Measurements from ENCODE around the gene SRSF2.
"Not testable (repeated sequence)": the region's sequence is repeated elsewhere in the genome, so short reads cannot be mapped to it uniquely, and the experiment has no call there.

SRSF2 gene

GRCh38 chr17:76700270-76700616, 36.9 kb downstream of the SRSF2 start:
- no peak for DNase-seq

DNA sequence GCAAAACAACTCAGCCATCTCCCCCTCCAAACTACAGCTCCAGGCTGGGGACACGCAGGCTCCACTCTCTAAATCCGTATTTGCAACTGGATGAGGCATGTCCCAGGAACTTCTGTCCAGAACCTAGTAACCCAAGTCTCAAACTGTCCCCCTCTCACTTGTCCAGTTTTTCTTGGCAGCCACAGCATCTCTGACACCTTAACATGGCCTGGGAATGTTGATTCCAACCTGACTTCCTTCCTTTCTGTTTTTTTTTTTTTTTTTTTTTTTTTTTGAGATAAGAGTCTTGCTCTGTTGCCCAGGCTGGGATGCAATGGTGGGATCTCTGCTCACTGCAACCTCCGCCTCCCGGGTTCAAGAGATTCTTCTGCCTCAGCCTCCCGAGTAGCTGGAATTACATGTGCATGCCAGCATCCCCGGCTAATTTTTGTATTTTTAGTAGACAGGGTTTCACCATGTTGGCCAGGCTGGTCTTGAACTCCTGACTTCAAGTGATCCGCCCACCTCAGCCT, 38.6 kb downstream of the SRSF2 start:
- DNase-seq = not testable (repeated sequence)

DNA sequence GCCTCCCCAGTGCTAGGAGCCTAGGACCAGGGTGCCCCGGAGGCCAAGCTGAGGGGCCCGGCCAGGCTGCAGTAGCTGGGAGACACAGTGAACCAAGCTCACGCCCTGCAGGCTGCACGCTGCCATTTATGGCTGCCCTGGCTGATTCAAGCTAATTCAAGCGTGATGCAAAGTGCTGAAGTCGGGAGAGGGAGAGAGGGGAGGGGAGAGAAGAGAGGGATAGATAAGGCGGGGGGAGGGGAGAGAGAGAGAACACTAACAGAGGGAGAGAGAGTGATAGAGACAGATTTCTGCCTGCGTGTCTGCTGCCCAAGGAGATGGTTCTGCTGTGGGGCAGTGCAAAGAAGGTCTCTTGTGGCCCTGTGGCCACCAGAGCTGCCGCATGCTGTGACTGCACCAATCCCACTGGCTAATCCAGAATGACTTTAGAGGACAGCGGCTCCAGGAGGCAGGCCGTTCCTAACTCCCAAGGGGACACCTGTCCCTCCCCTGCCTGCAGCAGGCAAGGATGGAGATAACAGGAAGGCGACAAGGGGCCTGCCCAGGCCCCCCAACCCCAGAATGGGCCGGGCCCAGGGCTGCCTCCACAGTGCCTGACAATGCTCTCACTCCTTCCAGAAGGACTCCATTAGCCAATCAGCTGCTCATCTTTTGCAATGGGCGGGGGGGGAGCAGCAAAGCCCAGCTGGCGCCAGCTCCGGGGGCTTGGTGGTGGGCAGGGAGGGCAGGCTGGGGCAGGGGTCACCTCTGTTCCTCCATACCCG, 39.2 kb downstream of the SRSF2 start:
- no peak for DNase-seq

DNA sequence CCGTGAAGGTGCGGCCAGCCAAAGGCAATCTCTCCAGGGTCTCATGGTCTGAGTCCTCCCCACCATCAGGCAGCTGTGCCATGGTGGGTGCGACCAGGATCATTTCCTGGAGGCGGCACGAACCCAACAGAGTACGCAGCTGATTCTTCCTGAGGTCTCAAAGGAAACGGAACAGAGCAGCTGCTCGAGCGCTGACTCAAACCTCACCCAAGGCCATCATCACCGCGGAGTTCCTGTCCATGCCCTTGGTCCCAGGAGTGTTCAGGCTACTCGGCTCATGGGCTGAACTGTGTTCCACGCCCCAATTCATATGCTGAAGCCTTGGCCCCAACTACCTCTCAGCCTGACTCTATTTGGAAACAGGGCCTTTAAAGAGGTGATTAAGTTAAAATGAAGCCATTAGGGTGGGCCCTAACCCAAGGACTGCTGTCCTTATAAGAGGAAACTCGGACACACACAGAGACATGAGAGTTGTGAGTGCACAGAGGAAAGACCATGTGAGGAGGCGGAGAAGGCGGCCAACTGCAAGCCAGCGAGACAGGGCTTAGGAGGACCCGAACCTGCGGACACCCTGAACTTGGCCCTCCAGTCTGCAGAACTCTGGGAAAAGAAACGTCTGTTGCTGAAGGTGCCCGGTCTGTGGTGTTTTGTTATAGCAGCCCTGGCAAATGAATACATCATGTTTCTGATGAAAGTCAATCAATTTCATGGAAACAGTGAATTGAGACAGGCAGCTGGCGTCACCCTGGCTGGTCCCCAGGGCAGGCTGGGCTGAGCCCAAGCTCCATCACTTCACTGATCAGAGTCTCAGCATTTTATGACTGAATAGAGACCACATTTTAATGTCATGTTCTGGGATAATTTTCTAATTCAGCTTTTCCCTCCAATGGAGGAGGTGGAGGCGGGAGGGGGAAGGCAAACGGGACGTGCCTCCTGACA, 40.1 kb downstream of the SRSF2 start:
- no peak for DNase-seq

GRCh38 chr17:76695059-76695831, 41.9 kb downstream of the SRSF2 start:
- DNase-seq = no peak

DNA sequence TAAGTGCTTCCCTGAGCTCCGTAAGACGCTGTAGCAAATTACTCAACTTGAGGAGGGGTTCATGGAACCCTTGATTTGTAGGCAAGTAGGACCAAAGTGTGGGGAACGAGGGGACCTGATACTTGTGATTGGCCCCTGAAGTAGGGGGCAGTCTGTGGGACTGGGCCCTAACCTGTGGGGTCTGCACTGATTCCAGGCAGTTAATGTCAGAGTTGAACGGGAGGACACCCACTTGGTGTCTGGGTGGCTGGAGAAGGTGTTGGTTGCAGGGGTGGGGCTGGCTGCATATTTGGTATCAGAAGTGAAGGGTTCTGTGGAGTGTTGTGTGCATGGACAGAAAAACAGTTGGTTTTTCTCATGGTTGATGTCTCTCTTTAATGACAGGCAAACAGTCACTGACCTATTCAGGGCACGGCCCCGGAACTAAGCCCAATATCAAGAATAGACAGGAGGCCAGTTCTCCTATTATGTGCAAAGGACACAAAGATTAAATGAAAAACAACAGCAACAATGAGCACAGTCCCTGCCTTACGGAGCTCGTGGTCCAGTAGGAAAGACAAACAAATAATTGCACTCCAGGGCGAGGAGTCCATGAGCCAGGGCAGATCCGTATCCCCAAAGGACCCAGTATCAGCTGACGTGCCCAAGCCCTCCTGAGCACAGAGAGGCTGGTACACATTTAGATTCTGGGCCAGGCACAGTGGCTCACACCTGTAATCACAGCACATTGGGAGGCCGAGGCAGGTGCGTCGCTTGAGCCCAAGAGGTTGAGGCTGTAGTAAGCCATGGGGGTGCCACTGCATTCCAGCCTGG, 45.5 kb downstream of the SRSF2 start:
- DNase-seq = no peak

DNA sequence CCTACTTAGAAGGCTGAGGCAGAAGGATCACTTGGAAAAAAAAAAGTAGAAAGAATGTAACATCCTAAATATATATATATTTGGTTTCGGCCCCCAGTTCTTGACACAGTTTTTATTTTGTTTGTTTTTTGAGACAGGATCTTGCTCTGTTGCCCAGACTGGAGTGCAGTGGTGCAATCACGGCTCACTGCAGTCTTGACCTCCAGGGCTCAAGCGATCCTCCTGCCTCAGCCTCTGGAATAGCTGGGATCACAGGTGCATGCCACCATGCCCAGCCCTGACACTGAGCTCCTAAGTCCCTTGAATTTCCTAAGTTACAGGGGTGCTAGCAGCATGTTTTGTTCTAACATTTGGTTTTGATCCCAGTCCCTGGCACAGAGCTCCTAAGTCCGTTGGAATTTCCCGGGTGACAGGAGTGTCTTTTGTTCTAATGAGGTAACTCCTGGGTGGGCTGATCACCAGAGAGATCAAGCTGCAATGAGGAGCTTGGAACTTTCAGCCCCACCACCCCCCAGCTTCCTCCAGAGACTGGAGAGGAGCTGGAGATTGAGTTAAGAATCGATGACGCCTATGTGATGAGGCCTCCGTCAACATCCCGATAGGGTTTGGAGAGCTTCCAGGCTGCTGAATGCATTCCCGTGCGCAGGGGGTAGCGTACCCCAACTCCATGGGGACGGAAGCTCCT, 46.4 kb downstream of the SRSF2 start:
- DNase-seq = no peak

DNA sequence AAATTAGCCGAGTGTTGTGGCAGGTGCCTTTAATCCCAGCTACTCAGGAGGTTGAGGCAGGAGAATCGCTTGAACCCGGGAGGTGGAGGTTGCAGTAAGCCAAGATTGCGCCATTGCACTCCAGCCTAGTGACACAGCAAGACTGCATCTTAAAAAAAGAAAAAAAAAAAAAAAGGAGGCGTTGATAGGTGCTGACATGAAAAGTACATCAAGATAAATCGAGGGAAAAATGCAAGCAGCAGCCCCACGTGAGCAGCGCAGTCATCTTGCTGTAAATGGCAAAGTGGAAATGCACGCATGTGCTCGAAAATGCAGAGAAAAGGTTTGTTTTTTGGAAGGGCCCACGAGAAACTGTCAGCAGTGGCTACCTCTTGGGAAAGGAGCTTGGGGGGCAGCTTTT, 47.3 kb downstream of the SRSF2 start:
- DNase-seq = no peak

- DNase-seq = no peak
These were observed 48.9 kb downstream of the SRSF2 start for GRCh38 chr17:76688165-76688622.

DNA sequence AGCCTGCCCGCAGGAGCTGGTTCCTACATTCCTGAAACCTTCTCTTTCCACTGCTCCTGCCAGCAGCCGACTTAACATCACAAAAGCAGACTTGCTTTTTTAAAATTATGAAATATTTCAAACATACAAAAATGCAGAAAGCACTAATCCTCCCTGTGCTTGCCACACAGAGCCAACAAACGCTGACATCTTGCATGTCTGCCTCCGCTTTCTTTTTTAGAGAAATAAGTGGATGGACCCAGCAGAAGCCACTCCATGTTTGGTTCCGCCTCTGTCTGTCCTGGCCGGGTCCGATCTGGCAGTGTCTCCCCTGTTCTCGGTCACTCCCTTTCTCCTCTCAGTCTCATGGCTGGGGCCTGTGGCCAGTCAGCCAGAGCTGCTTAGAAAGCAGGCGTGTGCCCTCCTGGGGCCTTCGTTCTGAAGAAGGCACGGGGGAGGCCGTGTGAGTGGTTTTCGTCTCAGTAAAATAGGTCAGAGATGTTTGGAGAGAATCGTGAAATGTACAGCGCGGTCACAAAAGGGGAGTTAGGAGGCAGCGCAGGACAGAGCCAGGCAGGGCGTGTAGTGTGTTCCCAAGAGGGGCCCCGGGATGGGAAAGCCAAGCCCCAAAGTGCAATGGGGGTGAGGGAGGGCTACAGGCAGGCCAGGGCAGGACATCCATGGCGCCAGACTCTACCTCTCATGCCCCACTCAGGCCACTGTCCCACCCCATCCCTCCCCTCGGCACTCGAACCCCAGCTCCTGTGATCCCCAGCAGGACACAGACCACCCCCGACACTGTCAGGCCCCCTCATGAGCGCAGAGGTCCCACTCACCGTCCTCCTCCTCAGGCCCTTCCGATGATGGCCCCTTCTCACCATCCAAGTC, 49.6 kb downstream of the SRSF2 start:
- no peak for DNase-seq

DNA sequence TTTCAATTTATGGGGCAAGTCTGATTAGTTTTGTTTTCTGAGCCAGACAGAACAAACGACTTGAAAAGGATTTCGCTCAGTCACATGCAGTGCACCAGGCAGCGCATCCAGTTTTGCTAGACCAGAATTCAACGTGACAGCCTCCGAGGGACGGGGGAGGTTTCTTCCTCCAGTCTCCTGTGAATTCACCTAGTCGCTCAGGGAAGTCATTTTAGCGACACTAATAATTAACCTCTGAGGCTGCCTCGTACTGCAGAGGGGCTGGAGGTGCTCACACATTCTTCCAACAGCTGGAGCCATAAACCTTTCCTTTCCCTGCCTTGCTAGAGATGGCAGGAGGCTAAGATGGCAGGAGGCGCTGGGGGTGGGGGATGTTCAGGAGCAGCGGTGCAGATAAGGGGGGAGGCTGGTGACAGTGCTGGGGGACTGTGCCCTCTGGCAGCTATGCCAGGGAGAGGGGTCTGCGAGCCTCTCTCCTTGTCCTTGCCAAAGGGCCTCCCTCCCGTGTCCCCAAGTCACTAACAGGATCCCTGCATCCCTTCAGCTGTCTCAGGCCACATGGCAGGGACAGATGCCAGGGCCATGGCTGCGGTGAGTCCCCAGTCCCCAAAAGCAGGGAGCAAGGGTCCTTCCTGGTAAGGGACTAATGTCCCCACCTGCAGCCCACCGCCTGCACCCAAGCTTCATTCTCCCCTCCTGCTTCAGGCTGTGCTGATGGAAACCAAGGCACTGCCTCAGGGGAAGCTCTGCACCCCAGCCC, 50.4 kb downstream of the SRSF2 start:
- no peak for DNase-seq

DNA sequence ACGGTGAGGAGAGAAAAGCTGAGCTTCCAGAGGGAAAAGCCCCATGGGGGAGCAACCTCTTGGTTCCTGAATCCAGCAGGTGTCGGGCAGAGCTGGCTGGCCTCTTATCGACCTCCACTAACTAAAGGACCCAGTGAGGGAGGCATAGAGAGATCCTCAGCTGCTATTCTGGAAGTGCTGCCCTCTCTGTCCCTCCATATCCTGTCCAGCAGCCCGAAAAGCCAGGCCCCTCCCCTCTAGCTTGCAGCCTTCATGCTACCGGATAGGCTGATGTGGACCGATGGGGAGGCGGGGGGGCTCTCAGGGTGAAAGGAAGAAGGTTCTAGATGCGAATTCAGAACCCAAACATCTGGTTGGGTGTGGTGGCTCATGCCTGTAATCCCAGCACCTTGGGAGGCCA, 51.3 kb downstream of the SRSF2 start:
- DNase-seq = no peak

DNA sequence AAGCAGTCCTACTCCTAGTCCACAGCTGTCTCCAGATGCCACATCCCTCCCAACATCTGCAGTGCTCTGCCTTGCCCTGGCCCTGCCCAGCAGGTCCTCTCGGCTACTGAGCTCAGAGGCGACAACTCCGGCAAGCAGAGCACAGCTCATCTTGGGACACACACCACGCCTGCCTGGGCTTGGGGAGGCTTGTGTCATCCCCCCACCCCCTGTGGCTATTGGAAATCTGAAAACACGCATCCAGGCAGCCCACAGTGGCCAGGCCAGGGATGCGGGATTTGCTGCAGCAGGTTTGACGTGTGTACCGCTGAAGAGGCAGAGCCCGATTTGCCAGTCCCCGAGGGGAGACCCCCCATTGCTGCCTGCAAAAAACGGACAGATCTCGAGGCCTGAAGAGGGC, 51.8 kb downstream of the SRSF2 start:
- DNase-seq = no peak

- DNase-seq = no peak
These were observed 52.4 kb downstream of the SRSF2 start for GRCh38 chr17:76684756-76685155.

All from central memory CD4-positive, alpha-beta T cell (primary cell).